Measurements from ENCODE around the gene CAMSAP2.

The CAMSAP2 gene

DNA sequence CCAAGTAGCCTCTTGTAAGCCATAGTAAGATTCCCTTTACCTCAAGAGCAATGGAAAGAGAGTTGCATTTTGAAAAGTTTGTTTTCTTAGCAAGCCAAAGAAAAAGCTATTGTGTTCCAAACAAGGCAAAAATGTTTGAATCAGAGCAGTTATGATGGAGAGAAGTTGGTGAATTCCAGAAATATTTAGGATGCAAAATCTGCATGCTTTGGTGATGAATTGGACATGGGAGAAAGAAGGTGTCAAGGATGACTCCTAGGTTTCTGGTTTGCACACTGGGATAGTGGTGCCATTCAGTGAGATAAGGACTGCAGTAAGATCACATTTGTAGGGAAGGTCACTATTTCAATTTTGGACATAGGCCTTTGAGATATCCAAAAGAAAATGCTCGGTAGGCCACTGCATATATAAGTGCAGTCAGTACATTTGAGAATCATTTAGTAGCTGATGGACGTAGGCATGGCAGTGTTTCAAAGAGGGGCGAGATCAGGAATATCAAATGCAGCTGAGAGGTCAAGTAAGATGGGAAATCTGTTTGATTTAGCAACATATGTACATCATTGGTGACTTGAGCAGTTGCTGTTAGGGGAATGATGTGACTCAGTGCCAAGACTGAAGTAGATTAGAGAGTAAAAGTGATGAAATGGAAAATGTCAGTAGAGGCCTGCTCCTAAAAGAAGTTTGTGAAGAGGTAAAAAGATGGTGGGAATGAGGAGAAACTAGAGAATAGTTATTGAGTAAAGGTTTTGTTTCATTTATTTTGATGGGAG, 100.2 kb downstream of the CAMSAP2 start:
- no peak for DNase-seq (ENCODE audit: low read depth in 3 of 3, low spot score in 1 of 3)

DNA sequence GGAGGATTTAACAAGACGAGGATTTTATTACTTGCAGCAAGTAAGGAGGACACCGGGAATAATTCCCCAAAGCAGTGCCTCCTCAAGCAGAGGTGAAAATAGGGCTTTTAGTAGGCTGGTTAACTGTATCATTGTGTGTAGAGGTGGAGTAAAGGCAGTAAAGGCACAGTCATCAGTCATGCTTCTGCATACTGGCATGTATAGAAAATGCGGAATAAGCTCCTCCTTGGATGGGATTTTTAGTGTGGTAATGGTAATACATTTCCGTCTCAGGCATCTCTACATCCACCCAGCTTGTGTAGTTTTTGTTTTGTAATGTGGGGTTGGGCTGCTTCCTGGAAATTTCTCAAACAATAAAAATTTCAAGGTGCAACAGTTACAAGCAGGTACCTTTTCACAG, 106.7 kb downstream of the CAMSAP2 start:
- no peak for DNase-seq (ENCODE audit: low read depth in 3 of 3, low spot score in 1 of 3)

DNA sequence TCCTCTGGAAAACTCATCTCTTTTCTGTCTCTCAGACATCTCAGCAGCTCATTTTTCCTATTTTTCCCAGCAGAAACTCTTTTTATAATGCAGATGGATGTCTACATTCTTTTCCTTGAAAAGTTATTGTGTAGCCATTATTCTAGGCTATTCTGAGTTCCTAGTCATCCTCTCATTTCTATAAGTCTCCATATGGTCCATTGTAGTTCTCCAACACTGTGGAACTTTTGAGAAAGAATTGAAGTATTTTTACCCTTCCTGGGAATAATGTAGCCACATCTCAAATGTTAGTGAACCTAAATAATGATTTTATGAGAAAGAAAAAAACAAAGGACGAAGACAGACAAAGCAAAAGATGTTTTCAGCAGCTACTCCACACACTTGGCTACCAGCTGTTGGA, 107.7 kb downstream of the CAMSAP2 start:
- no peak for DNase-seq (ENCODE audit: low read depth in 3 of 3, low spot score in 1 of 3)

DNA sequence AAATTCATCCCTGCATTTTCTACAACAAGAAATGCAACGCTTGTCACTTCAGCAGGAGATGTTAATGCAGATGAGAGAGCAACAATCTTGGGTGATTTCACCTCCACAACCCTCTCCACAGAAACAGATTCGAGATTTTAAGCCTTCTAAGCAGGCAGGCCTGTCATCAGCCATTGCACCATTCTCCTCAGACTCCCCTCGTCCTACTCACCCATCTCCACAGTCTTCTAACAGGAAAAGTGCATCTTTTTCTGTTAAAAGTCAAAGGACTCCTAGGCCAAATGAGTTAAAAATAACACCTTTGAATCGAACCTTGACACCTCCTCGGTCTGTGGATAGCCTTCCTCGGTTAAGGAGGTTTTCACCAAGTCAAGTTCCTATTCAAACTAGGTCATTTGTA, 110.7 kb downstream of the CAMSAP2 start:
- DNase-seq (ENCODE audit: low read depth in 3 of 3, low spot score in 1 of 3): no peak

DNA sequence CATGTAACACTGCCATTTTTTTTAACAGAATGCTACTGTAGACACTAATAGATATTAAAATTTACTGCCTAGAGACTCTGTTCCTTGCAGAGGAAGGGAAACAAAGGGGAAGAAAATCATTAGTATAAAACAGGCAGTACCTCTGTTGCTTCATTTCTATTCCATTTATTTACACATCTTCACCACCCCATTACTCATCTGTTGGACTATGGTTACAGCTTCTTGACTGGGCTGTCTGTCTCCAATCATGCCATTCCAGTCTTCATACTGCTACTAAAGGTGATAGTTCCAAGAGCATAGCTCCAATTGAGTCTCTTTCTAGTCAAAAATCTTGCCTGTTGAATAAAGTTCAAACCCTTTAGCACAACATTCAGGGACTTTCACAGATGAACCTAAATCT, 111.9 kb downstream of the CAMSAP2 start:
- no peak for DNase-seq (ENCODE audit: low read depth in 3 of 3, low spot score in 1 of 3)

DNA sequence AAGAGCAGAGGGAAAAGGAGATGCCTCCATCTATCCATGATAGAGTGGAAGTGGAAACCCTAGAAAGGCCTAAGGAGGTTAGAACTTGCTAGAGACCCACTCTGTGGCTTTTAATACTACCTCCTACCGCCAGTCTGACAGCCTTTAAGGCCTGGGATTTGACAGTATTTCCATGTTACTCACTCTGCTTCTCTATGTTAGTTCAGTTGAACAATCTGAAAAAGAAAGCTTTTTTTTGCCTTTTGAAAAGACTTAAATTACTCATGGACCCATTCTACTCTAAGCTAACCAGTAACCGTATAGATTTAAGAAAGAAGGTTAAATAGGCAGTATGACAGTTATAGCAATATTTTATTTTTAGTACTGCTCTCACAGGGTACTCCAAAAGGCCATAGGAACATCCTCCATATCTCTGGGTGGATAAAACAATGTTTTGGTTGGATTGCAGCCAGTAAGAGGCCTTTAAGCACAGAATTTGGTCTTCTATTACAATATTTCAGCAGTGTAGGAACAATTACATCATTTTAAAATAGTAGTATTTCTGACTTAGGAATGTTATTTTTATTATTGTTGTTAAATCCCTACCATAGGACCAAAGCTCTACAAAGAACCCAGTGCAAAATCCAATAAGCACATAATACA, 118.1 kb downstream of the CAMSAP2 start:
- no peak for DNase-seq (ENCODE audit: low read depth in 3 of 3, low spot score in 1 of 3)

DNA sequence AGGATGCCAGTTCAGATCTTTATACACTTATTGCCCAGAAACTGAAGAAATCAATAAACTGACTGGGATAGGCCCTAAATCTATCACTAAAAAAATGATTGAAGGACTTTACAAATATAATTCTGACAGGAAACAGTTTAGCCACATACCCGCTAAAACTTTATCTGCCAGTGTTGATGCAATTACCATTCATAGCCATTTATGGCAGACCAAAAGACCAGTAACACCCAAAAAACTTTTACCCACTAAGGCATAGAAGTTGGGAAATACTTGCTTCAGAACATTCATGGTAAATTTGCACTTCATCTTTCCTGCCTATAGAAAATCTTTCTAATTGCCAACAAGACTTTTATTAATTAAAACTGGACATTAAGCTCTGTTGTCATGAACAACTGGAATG, 119.1 kb downstream of the CAMSAP2 start:
- DNase-seq (ENCODE audit: low read depth in 3 of 3, low spot score in 1 of 3): no peak

DNA sequence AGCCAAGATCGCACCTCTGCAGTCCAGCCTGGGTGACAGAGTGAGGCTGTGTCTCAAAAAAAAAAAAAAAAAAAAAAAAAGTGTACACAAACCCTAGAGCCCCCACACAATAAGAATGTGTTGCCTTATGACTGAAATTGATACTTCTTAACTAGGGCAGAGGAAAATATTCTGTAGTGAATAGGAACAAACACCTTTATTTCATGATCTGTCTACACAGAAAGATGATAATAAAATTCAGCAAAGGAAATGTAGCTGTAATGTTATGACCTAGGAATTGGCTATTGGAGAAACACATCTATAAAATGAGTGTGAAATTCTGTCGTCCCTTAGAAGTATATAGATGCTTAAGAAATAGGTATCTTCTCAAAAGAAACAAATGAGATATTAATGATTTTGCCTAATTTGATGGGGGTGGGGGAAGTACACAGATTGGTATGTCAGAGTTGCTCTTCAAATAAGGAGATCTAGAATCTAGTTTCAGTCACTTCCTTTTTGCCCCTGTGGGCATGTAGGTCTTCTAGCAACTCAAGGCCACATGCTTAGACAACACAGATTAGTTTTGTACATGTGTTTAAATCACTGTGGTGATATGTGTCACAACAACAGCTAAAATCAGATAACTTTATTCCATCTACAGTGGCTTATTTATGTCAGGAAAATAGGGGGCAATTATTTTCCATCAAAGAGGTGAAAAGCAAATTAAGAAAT, 123.4 kb downstream of the CAMSAP2 start:
- DNase-seq (ENCODE audit: low read depth in 3 of 3, low spot score in 1 of 3): no peak

DNA sequence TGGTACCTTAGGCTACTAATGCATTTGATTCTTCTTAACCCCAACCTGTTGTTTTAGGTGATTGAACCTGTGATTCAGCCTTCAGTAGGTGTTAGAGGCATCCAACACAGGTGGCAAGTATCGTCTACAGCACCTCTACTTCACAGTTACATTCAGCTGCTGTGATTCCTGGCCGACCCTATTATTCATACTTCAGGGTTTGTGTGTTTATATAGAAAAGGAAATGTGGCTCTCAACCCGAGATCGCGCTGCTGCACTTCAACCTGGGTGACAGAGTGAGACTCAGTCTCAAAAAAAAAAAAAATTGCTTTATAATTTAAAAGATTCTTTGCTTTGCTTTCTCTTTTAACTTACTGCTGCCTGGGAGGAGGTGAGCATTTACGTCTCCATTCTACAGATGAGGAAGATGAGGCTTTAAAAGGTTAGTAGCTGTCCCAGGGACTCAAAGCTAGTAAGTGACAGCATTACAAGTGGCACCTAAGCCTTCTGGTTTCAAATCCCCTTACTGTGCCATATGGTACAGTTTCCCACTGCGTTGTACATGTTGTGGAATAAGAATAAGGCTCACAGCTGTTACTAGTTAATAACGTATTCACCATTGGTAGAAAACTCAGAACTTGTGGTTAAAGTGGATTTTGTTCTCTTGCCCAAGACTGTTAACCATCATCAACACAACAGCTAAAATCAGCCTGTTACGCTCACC, 124.2 kb downstream of the CAMSAP2 start:
- no peak for DNase-seq (ENCODE audit: low read depth in 3 of 3, low spot score in 1 of 3)

DNA sequence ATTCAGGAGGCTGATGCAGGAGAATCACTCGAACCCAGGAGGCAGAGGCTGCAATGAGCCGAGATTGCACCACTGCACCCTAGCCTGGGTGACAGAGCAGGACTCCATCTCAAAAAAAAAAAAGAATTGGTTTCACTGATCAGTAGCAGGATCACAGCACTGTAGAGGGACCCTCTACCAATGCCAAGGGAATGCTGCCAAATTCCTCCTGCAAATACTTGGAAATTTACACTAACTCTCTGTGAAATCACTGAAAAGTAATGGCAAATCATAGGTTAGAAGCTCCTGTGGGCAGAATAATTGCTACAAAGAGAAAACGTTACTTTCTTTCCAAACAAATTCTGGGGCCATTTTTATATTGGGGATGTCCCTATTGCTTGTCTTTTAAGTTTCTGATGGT, 127.4 kb downstream of the CAMSAP2 start:
- DNase-seq (ENCODE audit: low read depth in 3 of 3, low spot score in 1 of 3): no peak

DNA sequence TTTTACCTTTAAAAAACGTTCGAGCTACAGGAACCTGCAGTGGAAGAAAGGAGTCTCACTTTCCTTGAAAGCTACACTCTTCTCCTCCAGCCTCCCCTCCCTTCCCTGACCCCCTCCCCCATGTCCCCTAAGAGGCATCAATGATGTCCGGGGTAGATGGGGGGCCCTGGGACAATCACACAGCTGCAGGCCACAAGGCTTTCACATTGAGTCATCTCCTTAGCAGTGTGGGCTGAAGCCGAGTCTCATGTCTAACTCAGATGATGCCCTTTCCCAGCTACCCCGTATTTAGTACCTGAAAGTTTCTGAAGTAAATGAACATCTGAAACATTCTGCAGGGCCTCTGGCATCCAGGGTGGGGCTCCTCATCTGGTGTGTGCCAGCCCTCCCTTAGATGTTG, 127.8 kb downstream of the CAMSAP2 start:
- DNase-seq (ENCODE audit: low read depth in 3 of 3, low spot score in 1 of 3): no peak

DNA sequence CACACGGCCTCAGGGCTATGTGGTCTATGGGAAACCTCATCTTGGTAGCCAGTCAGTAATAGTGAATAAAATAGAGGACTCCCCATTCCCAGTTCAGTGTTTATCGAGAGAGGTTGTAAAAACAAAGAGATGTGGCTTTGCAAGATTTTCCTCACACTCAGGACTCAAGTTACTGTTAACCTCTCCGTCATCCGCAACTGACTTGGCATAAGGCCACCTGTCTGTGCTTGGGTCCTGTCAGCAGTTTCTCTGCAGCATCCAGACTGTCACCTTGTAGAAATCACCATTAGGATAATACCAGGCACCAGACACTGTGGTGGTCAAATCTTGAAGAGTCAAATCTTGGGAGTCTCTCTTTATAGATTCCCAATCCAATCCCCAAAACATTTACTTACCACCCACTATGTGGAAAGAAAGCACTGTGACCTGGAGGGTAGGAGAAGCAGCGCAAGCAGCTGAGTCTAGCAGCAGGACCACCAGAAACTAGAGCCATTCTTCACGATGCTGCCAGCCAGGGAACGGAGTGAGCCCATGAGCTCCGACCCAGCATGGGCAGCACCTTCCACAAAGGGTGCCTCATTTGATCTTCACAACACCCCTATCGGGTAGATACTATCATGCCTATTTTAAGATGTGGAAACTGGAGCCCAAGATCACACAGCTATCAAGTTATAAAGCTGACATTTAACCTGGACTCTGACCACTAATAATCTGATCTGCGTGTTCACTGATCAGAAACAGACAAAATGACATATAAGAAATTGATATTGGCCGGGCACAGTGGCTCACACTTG, 128.5 kb downstream of the CAMSAP2 start:
- DNase-seq (ENCODE audit: low read depth in 3 of 3, low spot score in 1 of 3): no peak

DNA sequence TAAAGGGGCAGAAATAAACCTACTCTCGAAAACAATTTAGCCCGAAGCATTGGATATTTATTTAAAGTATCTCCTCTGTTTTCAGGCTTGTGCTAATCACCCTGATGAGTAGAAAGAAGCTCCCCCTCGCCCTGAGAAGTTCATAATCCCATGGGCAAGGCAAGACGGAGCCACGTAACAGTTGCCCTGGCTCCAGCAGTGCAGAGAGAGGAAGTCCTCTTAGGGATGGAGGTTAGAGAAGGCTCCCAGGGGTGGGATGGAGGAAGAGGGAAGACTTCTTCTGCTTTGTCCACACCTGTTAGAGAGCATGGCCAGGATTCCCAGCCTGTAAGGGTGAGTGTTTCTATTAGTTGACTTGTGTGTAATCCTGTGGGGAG, 130.7 kb downstream of the CAMSAP2 start:
- no peak for DNase-seq (ENCODE audit: low read depth in 3 of 3, low spot score in 1 of 3)

DNA sequence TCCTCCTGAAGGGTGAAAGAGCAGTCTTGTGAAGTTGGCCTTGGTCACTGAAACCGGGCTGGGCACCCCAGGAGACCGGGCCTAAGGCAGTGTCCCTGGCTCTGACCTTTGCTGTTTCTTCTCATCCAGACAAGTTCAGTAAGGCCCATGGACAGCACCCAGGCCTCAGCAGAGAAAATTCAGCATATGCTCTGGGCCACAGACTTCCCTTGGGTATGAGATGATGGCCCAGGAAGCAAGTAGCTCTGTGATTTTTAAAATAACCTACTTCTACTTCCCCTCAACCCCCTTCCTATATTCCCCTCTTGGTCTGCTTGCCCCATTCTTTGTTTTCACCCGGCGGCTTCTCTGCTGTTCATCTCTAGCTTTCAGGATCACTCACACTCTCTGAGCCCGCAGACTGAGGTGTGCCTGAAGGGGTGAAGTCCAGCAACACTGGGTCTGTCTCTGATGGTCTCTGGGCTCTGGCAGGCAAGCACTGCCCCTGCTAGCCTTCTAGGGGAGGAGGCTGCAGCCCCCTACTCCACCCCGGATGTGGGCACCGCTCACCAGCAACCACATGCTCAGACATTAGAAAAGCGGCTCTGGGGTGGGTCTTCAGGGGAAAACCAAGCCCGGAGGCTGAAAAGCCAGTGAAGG, 131.2 kb downstream of the CAMSAP2 start:
- DNase-seq (ENCODE audit: low read depth in 3 of 3, low spot score in 1 of 3): no peak

DNA sequence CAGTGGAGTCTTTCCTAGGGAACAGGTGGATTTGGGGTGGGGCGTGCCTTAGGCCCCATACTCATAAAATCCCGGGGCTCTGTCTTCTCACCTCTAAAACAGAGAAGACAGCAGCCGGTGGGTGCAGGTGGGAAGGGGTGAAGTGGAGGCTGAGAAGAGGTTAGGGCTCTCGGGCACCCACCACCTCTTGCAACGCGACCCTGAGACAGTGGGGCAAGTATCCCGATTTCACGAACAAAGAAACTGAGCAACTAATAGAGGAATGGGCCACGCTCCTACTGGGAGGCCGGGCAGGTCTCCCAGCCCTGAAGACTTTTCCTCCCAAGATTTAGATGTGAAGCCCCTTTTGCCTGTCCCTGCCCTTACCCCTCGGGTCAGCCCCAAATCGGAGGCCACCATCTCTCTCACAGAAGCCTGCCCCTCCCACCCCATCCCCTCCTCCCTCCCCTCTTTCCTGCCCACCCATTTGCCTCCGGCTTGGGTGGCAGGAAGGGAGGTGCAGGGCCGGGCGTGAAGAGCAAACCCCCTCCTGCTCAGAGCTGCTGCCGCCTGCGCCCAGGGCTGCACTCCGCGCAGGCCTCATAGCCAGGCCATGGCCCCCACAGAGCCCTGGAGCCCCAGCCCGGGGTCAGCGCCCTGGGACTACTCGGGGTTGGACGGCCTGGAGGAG, 133.9 kb downstream of the CAMSAP2 start, which contains the start of gene GPR25:
GPR25 (plus strand) TSS at position 536 of the 670 bp plus-strand sequence; CDS start at position 593, 57 bp downstream.
- DNase-seq (ENCODE audit: low read depth in 3 of 3, low spot score in 1 of 3): no peak

DNA sequence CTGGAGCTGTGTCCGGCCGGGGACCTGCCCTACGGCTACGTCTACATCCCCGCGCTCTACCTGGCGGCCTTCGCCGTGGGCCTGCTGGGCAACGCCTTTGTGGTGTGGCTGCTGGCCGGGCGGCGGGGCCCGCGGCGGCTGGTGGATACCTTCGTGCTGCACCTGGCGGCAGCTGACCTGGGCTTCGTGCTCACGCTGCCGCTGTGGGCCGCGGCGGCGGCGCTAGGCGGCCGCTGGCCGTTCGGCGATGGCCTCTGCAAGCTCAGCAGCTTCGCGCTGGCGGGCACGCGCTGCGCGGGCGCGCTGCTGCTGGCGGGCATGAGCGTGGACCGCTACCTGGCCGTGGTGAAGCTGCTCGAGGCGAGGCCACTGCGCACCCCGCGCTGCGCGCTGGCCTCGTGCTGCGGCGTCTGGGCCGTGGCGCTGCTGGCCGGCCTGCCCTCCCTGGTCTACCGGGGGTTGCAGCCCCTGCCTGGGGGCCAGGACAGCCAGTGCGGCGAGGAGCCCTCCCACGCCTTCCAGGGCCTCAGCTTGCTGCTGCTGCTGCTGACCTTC, 134.5 kb downstream of the CAMSAP2 start:
- DNase-seq (ENCODE audit: low read depth in 3 of 3, low spot score in 1 of 3): no peak

DNA sequence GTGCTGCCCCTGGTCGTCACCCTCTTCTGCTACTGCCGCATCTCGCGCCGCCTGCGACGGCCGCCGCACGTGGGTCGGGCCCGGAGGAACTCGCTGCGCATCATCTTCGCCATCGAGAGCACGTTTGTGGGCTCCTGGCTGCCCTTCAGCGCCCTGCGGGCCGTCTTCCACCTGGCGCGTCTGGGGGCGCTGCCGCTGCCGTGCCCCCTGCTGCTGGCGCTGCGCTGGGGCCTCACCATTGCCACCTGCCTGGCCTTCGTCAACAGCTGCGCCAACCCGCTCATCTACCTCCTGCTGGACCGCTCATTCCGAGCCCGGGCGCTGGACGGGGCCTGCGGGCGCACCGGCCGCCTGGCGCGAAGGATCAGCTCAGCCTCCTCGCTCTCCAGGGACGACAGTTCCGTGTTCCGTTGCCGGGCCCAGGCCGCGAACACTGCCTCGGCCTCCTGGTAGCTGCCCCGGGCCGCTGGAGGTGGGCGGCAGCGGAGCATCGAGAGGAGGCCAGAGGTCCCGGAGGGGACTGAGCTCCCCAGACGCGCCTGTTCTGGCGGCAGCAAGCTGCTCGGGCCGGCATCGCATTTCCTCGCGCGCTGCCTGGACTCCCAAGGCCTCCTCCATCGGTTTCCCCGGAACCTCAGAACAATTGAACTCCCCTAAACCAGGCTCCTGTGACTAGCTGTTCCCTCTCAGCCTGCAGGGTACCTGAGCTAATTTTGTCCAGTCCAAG, 135.1 kb downstream of the CAMSAP2 start:
- no peak for DNase-seq (ENCODE audit: low read depth in 3 of 3, low spot score in 1 of 3)

DNA sequence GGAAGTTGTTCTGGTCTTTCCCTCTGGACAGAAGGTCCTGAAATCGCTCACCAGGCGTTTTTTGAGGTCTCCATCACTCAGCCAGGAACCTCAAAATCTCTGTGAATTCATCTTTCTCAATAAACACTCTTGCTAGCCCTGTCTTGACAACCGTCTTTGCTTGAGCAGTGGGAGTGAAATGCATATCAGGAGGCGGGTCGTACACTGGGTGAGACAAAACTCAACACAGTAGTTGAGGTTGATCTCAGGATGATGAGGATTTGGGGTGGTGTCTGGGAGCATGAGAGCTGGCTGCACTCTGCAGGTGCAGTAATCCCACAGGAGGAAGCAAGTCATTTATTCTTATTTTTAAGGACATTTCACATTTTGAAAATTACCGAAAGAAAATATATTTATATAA, 136.0 kb downstream of the CAMSAP2 start:
- no peak for DNase-seq (ENCODE audit: low read depth in 3 of 3, low spot score in 1 of 3)

DNA sequence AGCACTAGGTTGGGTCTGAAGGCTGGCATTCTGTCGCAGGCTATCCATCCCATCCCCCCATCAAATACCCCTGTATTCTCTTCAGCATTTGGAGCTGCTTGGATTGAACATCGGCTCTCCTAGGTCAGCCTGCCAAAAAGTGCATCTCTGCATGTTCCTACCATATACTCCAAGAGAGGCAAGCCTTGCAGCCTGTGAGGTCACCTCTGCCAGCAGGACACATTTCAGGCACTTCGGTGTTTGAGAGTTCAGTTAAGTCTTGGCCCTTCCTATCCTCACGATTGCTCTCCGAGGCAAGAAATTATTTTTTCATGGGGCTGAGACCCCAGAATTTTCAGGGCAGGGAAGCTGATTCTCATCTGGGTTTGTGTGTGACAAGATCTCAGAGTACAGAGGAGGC, 136.7 kb downstream of the CAMSAP2 start:
- no peak for DNase-seq (ENCODE audit: low read depth in 3 of 3, low spot score in 1 of 3)

Measured in stimulated activated CD4-positive, alpha-beta T cell treated with anti-CD3 and anti-CD28 coated beads, TNF-alpha, amount 100 ng/mL, for 1 hour (primary cell).